Subcutaneous adipose tissue (tissue), 4 donors: ENCODE results near the gene RBBP4. TPM values are rescaled to one million over a fixed set of nuclear protein-coding genes. Genes with fewer than 3 reads are reported as not detected.

Source experiments
- CTCF ChIP-seq: fragments of 450-650 bp; IDR thresholded peaks from one replicate; pipeline ENCODE4 v1.5.1; 2016; ENCODE audit warnings: low read depth, mild to moderate bottlenecking, control low read depth, antibody characterized with exemption, moderate library complexity
- total RNA-seq, 4 donors: library from RNA; depleted of rRNA; stranded (reverse); fragments of >200 nt; gene quantifications; one replicate each; pipeline ENCODE4 v1.1.0, GENCODE V29; 2016

The RBBP4 gene
- total RNA-seq, 4 donors from 2014 or later, result 91.9 to 112 (median 100) TPM

GRCh38 chr1:32647308-32648134 is 3.5 kb upstream of the RBBP4 start:
- TF ChIP-seq CTCF, result no peak

GRCh38 chr1:32650248-32650751 is 708 bp upstream of the RBBP4 start, which contains the start of gene ZBTB8OS:
Gene ZBTB8OS (minus strand): TSS chr1:32650550. CDS start chr1:32650529, 21 bp downstream.
- no peak for TF ChIP-seq CTCF

GRCh38 chr1:32651461-32652073 is 559 bp downstream of the RBBP4 start:
- TF ChIP-seq CTCF, result no peak

- TF ChIP-seq CTCF, result no peak
Observed at GRCh38 chr1:32652244-32652962, 1.4 kb downstream of the RBBP4 start.

- TF ChIP-seq CTCF, result no peak
Observed at GRCh38 chr1:32659581-32659980, 8.6 kb downstream of the RBBP4 start.

- TF ChIP-seq CTCF, result no peak
Observed at GRCh38 chr1:32665915-32666314, 14.9 kb downstream of the RBBP4 start.
